H1 (cell line): ENCODE results near the gene LARP1. TPM values are rescaled to one million over a fixed set of nuclear protein-coding genes. Genes with fewer than 3 reads are reported as not detected.
A peak's percentile ranks its signal among the peaks of the same experiment; 100 is the strongest.

ENCODE experiments used
- CTCF ChIP-seq, 3 experiments: IDR thresholded peaks; 1 replicate in 2 of 3; 2 replicates in 1 of 3; pipeline versions ENCODE4 v1.5.1 to v1.6.1; 2011; ENCODE audit warnings: low read length in 3 of 3, mild to moderate bottlenecking in 3 of 3, inconsistent platforms in 2 of 3, low read depth in 1 of 3, moderate library complexity in 1 of 3; ENCODE audit not compliant: insufficient read depth in 1 of 3; ENCODE audit errors: control extremely low read depth in 1 of 3
- KDM1A ChIP-seq: fragments of 200-600, 300-600 bp; sonication (generic); IDR thresholded peaks from 2 replicates; pipeline ENCODE4 v1.7.1; 2016; ENCODE audit warnings: mild to moderate bottlenecking, low read length, borderline replicate concordance
- NRF1 ChIP-seq: IDR thresholded peaks from 2 replicates; pipeline ENCODE4 v1.6.1; 2011; ENCODE audit warnings: mild to moderate bottlenecking, low read depth, low read length, improper control_type of control experiment
- SIN3A ChIP-seq, 2 experiments: IDR thresholded peaks in 1 of 2; conservative IDR thresholded peaks in 1 of 2; 2 replicates each; pipeline ENCODE4 v1.6.1; 2011 to 2012; ENCODE audit warnings: low read length in 2 of 2, improper control_type of control experiment in 1 of 2, low read depth in 1 of 2, mild to moderate bottlenecking in 1 of 2
- polyA plus RNA-seq, 7 experiments: library from polyadenylated mRNA; depleted of rRNA in 3 of 7; stranded (reverse) in 5 of 7; unstranded in 2 of 7; fragments of >200 nt in 5 of 7; fragments of 200-250 nt in 2 of 7; gene quantifications; 1 replicate in 5 of 7; 2 replicates in 1 of 7; 4 replicates in 1 of 7; pipeline versions ENCODE4 v1.2.1 to v1.2.3, GENCODE V29; 2011 to 2013; ENCODE audit warnings: missing spikeins in 2 of 7, mixed read lengths in 2 of 7
- total RNA-seq: library from RNA; stranded (reverse); fragmentation: NEBNext Ultra II Directional; extraction: Animal tissue kit (Norgen Biotek cat#: 25700); gene quantifications from 2 replicates; pipeline ENCODE4 v1.2.1, GENCODE V29; 2021

LARP1 gene
- total and polyA plus RNA-seq, 2 of the 8 experiments (the other 6 are each of a cell fraction or from before 2014, with no cell fraction given) = 106 to 422 TPM

- TF ChIP-seq CTCF (IDR thresholded peaks at IDR 0.05; ENCODE audit: control extremely low read depth in 1 of 3, insufficient read depth in 1 of 3, low read depth in 1 of 3, low read length in 3 of 3) = no peak
- TF ChIP-seq KDM1A = no peak
- no peak for TF ChIP-seq NRF1
- peak in 1 of 2 experiments; percentile 27; a peak in 1 of 4 replicates for TF ChIP-seq SIN3A (conservative IDR thresholded peaks at IDR 0.05 in 1 of 2, IDR thresholded peaks at IDR 0.05 in 1 of 2; ENCODE audit: low read depth in 1 of 2, low read length in 2 of 2)
These were observed 2.7 kb downstream of the LARP1 start (continued) for GRCh38 chr5:154757814-154758406.
